GM10266 (cell line): ENCODE measurements around the gene LRP1.

Experiments
- DNase-seq: peaks from one replicate; pipeline ENCODE4 v3.0.0; 2012; ENCODE audit errors: extremely low spot score
- TF ChIP-seq, protein P1 (sequence below): IDR thresholded peaks from 2 replicates; pipeline ENCODE4 v1.5.1; 2012; ENCODE audit warnings: mild to moderate bottlenecking, low read depth; ENCODE audit not compliant: control insufficient read depth, insufficient read depth; ENCODE audit errors: missing control alignments

LRP1 gene

GRCh38 chr12:57234571-57235016, 106.3 kb downstream of the LRP1 start:
- no peak for DNase-seq
- TF ChIP-seq, protein P1, sequence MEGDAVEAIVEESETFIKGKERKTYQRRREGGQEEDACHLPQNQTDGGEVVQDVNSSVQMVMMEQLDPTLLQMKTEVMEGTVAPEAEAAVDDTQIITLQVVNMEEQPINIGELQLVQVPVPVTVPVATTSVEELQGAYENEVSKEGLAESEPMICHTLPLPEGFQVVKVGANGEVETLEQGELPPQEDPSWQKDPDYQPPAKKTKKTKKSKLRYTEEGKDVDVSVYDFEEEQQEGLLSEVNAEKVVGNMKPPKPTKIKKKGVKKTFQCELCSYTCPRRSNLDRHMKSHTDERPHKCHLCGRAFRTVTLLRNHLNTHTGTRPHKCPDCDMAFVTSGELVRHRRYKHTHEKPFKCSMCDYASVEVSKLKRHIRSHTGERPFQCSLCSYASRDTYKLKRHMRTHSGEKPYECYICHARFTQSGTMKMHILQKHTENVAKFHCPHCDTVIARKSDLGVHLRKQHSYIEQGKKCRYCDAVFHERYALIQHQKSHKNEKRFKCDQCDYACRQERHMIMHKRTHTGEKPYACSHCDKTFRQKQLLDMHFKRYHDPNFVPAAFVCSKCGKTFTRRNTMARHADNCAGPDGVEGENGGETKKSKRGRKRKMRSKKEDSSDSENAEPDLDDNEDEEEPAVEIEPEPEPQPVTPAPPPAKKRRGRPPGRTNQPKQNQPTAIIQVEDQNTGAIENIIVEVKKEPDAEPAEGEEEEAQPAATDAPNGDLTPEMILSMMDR, result no peak

DNA sequence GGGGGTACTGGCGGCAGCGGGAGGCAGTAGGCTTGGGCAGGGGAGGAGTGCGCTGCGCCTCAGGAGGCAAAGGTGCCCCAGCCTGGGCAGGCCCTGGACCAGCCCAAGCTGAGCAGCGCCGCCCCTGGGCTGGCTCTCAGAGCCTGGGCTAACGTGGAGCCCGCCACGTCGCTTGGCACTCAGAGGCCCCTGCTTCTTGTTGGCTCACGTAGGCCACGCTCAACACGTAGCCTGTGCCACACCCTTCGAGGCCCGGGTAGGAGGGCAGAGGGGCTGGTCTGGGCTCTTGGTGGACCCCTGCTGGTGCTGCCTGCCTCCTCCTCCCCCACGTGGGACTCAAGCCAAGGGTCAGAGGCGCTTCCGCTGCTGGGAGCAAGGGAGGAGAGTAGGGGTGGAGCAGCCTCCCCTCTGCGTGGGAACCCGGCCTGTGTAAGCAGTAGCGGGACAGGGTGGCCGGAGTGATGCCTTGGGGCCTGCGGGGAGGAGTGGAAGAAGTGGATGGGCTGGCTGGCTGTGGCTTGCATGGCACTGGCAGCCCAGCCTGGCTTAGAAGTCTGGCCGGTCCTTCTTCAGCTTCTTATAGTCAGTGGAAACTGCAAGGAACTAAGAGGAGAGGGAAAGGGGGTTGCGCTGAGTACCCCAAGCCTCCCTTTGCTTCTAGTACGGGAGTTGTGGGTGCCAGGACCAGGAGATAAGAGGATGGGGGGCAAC, 106.9 kb downstream of the LRP1 start:
- DNase-seq, result no peak
- TF ChIP-seq, protein P1, result no peak

DNA sequence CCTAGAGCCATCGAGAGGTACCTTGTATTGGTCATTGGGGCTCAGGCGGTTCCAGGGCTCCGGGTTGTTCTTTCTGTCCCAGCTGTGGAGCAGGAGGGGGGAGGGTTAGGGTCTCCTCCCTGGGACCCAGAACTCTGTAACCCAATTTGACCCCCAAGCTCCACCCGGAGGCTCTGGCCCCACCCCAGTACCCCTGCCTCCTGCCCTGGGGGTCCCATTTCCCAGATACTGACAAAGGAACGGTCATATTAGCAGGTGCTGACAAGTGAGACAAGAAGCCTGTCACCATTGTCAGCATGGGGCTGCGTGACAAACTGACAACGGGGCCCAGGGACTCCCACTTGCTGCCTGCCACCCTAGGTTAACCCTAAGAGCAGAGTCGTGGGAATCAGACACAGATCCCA, 107.4 kb downstream of the LRP1 start:
- DNase-seq, result no peak
- TF ChIP-seq, protein P1, result no peak

- DNase-seq, result no peak
- TF ChIP-seq, protein P1, result no peak
Measured at GRCh38 chr12:57236201-57236924, 108.1 kb downstream of the LRP1 start.

GRCh38 chr12:57236925-57237595, 108.8 kb downstream of the LRP1 start:
- TF ChIP-seq, protein P1, result no peak
- DNase-seq, result peak; percentile 13

DNA sequence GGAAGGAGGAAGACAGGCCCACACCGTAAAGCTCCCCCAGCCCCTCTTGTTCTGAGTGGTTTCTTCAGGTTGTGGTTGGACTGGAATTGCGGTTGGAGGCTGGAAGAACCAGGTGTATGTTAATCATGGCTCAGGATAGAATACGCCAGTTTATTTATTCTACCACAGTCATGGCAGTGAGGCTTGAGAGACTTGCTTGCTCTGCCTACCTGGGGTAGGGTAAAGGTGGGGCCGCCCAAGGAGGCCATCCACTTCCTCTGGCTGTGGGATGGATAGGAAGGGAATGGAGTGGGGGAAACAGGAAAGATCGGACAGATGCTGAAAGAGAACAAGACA, 109.3 kb downstream of the LRP1 start:
- TF ChIP-seq, protein P1, result no peak
- DNase-seq, result no peak
